Thyroid gland (tissue), 4 donors: ENCODE measurements around the gene LAX1. TPM values are rescaled to one million over a fixed set of nuclear protein-coding genes. Genes with fewer than 3 reads are reported as not detected.

Experiments
- DNase-seq, 2 donors: peaks; one replicate each; pipeline ENCODE4 v3.0.0-alpha.2; 2019
- H3K27ac ChIP-seq, 3 donors: fragments of 200-600 bp; sonication (generic); 1 replicate in 2 of 3; 2 replicates in 1 of 3; pipeline ENCODE4 v1.5.1; 2016 to 2019; ENCODE audit warnings: mild to moderate bottlenecking in 1 of 3, moderate library complexity in 1 of 3
- H3K27me3 ChIP-seq: fragments of 200-600 bp; sonication (generic); one replicate; pipeline ENCODE4 v1.5.1; 2019
- H3K36me3 ChIP-seq, 2 donors: fragments of 200-600 bp; sonication (generic); one replicate each; pipeline ENCODE4 v1.5.1; 2016 to 2019
- H3K4me1 ChIP-seq, 2 donors: fragments of 200-600 bp; sonication (generic); one replicate each; pipeline ENCODE4 v1.5.1; 2017 to 2019
- H3K4me3 ChIP-seq, 3 donors: fragments of 200-600 bp; sonication (generic); replicated peaks in 1 of 3; 1 replicate in 2 of 3; 2 replicates in 1 of 3; pipeline ENCODE4 v1.5.1; 2016; ENCODE audit warnings: mild to moderate bottlenecking in 1 of 3
- H3K9me3 ChIP-seq: fragments of 200-600 bp; sonication (generic); one replicate; pipeline ENCODE4 v1.5.1; 2017
- CTCF ChIP-seq, 6 experiments: fragments of 200-600 bp in 3 of 6; fragments of 450-650 bp in 3 of 6; sonication (generic) in 3 of 6; IDR thresholded peaks; one replicate each; pipeline ENCODE4 v1.5.1; 2016 to 2019; ENCODE audit warnings: antibody characterized with exemption in 6 of 6, mild to moderate bottlenecking in 2 of 6, inconsistent platforms in 1 of 6, moderate library complexity in 1 of 6
- POLR2A ChIP-seq, 2 donors: fragments of 450-650 bp; IDR thresholded peaks; one replicate each; pipeline ENCODE4 v1.6.1; 2017; ENCODE audit warnings: antibody characterized with exemption in 2 of 2, mild to moderate bottlenecking in 2 of 2, moderate library complexity in 1 of 2
- WGBS, 2 donors: methylation state at CpG; one replicate each; pipeline ENCODE4 v1.1.5; 2017; 5-methylcytosine and 5-hydroxymethylcytosine counted together
- intact Hi-C: fragments of 100-400 bp; cut with DNase I; formaldehyde crosslinking; loops from one replicate; pipeline ENCODE4 v1.15.1; 2023
- total RNA-seq, 4 donors: library from RNA; depleted of rRNA; stranded (reverse); fragments of >200 nt; gene quantifications; one replicate each; pipeline ENCODE4 v1.2.3, GENCODE V29; 2016

Gene LAX1
- total RNA-seq, 4 donors from 2014 or later = 0.22 to 0.67 (median 0.40) TPM; not detected in 1

- H3K4me1 ChIP-seq = no peaks in the 10 kb centered on the region
- WGBS, 2 donors = 81 to 89% methylated on average over 3 of the region's 3 CpGs
- no peak overlapping the region for H3K27ac ChIP-seq
- DNase-seq = no peak
- no peak overlapping the region for H3K4me3 ChIP-seq
- H3K9me3 ChIP-seq = no peaks in the 10 kb centered on the region
- intact Hi-C loops = no loop called here
- no peaks in the 10 kb centered on the region for H3K36me3 ChIP-seq
- no peak for TF ChIP-seq POLR2A (IDR thresholded peaks at IDR 0.05)
- TF ChIP-seq CTCF (IDR thresholded peaks at IDR 0.05) = no peak
- no peaks in the 10 kb centered on the region for H3K27me3 ChIP-seq
Measured at GRCh38 chr1:203778146-203778545, 13.2 kb downstream of the LAX1 start.

GRCh38 chr1:203778789-203779188, 13.8 kb downstream of the LAX1 start:
- no peak overlapping the region for H3K27ac ChIP-seq
- H3K36me3 ChIP-seq = no peaks in the 10 kb centered on the region
- intact Hi-C loops = no loop called here
- H3K9me3 ChIP-seq = no peaks in the 10 kb centered on the region
- no peaks in the 10 kb centered on the region for H3K27me3 ChIP-seq
- 90 to 98% methylated on average over 4 of the region's 4 CpGs for WGBS, 2 donors
- H3K4me1 ChIP-seq = no peaks in the 10 kb centered on the region
- no peak overlapping the region for H3K4me3 ChIP-seq
- no peak for DNase-seq
- TF ChIP-seq POLR2A (IDR thresholded peaks at IDR 0.05) (no peak), CTCF (IDR thresholded peaks at IDR 0.05) (no peak)

GRCh38 chr1:203781962-203782361, 17.0 kb downstream of the LAX1 start:
- no peak overlapping the region for H3K27ac ChIP-seq
- TF ChIP-seq POLR2A (IDR thresholded peaks at IDR 0.05) = no peak
- no peak for TF ChIP-seq CTCF (IDR thresholded peaks at IDR 0.05)
- intact Hi-C loops = no loop called here
- H3K36me3 ChIP-seq = no peaks in the 10 kb centered on the region
- H3K4me1 ChIP-seq = no peaks in the 10 kb centered on the region
- no peak overlapping the region for H3K4me3 ChIP-seq
- 86 to 95% methylated on average over 7 of the region's 7 CpGs for WGBS, 2 donors
- no peaks in the 10 kb centered on the region for H3K27me3 ChIP-seq
- no peak for DNase-seq
- no peaks in the 10 kb centered on the region for H3K9me3 ChIP-seq

GRCh38 chr1:203789966-203790365, 25.0 kb downstream of the LAX1 start:
- Histone ChIP-seq H3K27ac (no peak overlapping the region), H3K9me3 (no peaks in the 10 kb centered on the region), H3K27me3 (no peaks in the 10 kb centered on the region), H3K36me3 (no peaks in the 10 kb centered on the region), H3K4me3 (no peak overlapping the region), H3K4me1 (no peaks in the 10 kb centered on the region)
- DNase-seq = no peak
- TF ChIP-seq POLR2A (IDR thresholded peaks at IDR 0.05) (no peak), CTCF (IDR thresholded peaks at IDR 0.05) (no peak)
- intact Hi-C loops = loop anchor here (10.0 kb wide), 1 partner anchor 355 kb away; no protein-coding TSS in a partner anchor
- WGBS, 2 donors = 78 to 79% methylated on average over 3 of the region's 3 CpGs

GRCh38 chr1:203791498-203791897, 26.5 kb downstream of the LAX1 start:
- WGBS, 2 donors = 83 to 86% methylated on average over 3 of the region's 3 CpGs
- H3K9me3 ChIP-seq = no peaks in the 10 kb centered on the region
- TF ChIP-seq CTCF (IDR thresholded peaks at IDR 0.05) (no peak), POLR2A (IDR thresholded peaks at IDR 0.05) (no peak)
- peaks cover 0 to under 1% of the 10 kb centered on the region in 2 donors for H3K4me1 ChIP-seq
- no peaks in the 10 kb centered on the region for H3K27me3 ChIP-seq
- no peak for DNase-seq
- intact Hi-C loops = loop anchor here (10.0 kb wide), 1 partner anchor 353 kb away; no protein-coding TSS in a partner anchor
- H3K4me3 ChIP-seq = no peak overlapping the region
- H3K36me3 ChIP-seq = no peaks in the 10 kb centered on the region
- no peak overlapping the region for H3K27ac ChIP-seq
